Osteocyte (in vitro differentiated cells): ENCODE measurements around the gene TAS2R41. TPM values are rescaled to one million over a fixed set of nuclear protein-coding genes. Genes with fewer than 3 reads are reported as not detected.

Source experiments
- DNase-seq: peaks from one replicate; pipeline ENCODE4 v3.0.0; 2021; ENCODE audit warnings: mixed read lengths; ENCODE audit not compliant: unreplicated experiment; ENCODE audit errors: extremely low spot score
- H3K27ac Mint-ChIP-seq: one replicate; pipeline ENCODE4 v1.8.0; 2021; ENCODE audit warnings: mild to moderate bottlenecking, mixed read lengths; ENCODE audit not compliant: unreplicated experiment
- H3K27me3 Mint-ChIP-seq: one replicate; pipeline ENCODE4 v1.8.0; 2021; ENCODE audit warnings: mixed read lengths; ENCODE audit not compliant: unreplicated experiment
- H3K36me3 Mint-ChIP-seq: one replicate; pipeline ENCODE4 v1.8.0; 2021; ENCODE audit warnings: mixed read lengths; ENCODE audit not compliant: unreplicated experiment
- H3K4me1 Mint-ChIP-seq: one replicate; pipeline ENCODE4 v1.8.0; 2021; ENCODE audit warnings: mixed read lengths; ENCODE audit not compliant: unreplicated experiment
- H3K4me3 Mint-ChIP-seq: one replicate; pipeline ENCODE4 v1.8.0; 2021; ENCODE audit warnings: mild to moderate bottlenecking, moderate library complexity, mixed read lengths; ENCODE audit not compliant: unreplicated experiment
- H3K9me3 Mint-ChIP-seq: one replicate; pipeline ENCODE4 v1.8.0; 2021; ENCODE audit warnings: mixed read lengths; ENCODE audit not compliant: unreplicated experiment
- CTCF ChIP-seq: fragments of 200-600 bp; sonication (generic); IDR thresholded peaks from 2 replicates; pipeline ENCODE4 v1.5.0; 2021; ENCODE audit warnings: antibody characterized with exemption, mild to moderate bottlenecking, moderate library complexity
- total RNA-seq: library from RNA; stranded (reverse); gene quantifications from 2 replicates; pipeline ENCODE4 v1.2.1, GENCODE V29; 2021

Gene TAS2R41
- total RNA-seq, 1 donor from 2014 or later, result not detected

- H3K4me3 Mint-ChIP-seq, result no peak within 1 kb of the TSS
- no peak for TF ChIP-seq CTCF
- no peaks in the 10 kb centered on the region for H3K4me1 Mint-ChIP-seq
- H3K9me3 Mint-ChIP-seq, result no peaks in the 10 kb centered on the region
- peaks cover 30% of the 10 kb centered on the region for H3K27me3 Mint-ChIP-seq
- H3K27ac Mint-ChIP-seq, result no peak within 1 kb of the TSS
- no peaks in the 10 kb centered on the region for H3K36me3 Mint-ChIP-seq
- DNase-seq, result no peak
Observed at GRCh38 chr7:143443153-143443552, 34.5 kb upstream of the TAS2R41 start, which contains the start of gene TAS2R60. Gene TAS2R60, plus strand, starts transcription at chr7:143443453. Its CDS starts 0 bp downstream, at chr7:143443453.

GRCh38 chr7:143444063-143444782 is 33.5 kb upstream of the TAS2R41 start:
- Mint-ChIP-seq H3K27ac (no peak overlapping the region), H3K4me1 (no peaks in the 10 kb centered on the region), H3K4me3 (no peak overlapping the region), H3K9me3 (no peaks in the 10 kb centered on the region), H3K36me3 (no peaks in the 10 kb centered on the region), H3K27me3 (peaks cover 30% of the 10 kb centered on the region)
- TF ChIP-seq CTCF, result no peak
- no peak for DNase-seq

DNA sequence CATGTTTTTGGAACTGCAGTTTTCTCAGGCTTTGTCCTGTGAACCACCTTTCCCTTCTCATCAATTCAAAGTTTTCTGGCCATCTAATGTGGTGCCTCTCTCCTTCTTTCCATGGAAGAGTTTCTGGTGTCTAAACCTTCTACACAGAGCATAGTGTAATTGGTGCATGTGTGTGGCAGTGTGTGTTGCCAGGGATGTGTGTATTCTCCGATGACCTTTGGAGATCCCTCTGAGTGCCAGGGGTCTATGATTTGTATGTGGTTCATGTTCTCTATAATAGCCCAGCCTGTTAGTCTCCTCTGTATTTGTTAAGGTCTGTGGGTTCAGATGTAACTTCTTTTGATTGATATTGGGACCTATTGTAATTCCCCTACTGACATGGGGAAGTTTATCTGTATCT is 32.9 kb upstream of the TAS2R41 start:
- Mint-ChIP-seq H3K4me3 (no peak overlapping the region), H3K27me3 (peaks cover 26% of the 10 kb centered on the region)

DNA sequence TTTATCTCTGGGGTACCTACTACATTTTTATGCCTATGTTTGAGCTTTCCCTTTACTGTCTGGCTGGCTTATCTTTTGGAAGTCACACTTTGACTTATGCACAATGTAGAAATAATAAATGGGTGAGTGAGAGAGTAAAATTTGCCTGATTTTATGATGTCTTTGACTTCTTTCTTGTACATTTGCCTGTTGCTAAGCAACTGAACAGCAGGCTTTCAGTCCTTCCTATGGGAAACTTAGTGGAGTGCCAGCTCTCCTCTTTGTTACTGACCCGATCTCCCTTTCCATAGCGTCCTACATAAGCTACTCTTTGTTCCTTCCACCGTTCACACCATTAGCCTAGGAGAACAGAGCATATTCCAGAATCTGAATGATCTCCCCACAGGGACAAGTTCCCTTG is 30.2 kb upstream of the TAS2R41 start:
- Mint-ChIP-seq H3K9me3 (no peaks in the 10 kb centered on the region), H3K27ac (no peak overlapping the region), H3K4me3 (no peak overlapping the region), H3K27me3 (peaks cover 11% of the 10 kb centered on the region), H3K36me3 (no peaks in the 10 kb centered on the region), H3K4me1 (no peaks in the 10 kb centered on the region)
- DNase-seq, result no peak
- TF ChIP-seq CTCF, result no peak

More for the DNA sequence above, 32.9 kb upstream of the TAS2R41 start:
- Mint-ChIP-seq H3K27ac (no peak overlapping the region), H3K36me3 (no peaks in the 10 kb centered on the region), H3K4me1 (no peaks in the 10 kb centered on the region), H3K9me3 (no peaks in the 10 kb centered on the region)
- no peak for DNase-seq
- no peak for TF ChIP-seq CTCF

GRCh38 chr7:143448429-143448828 is 29.2 kb upstream of the TAS2R41 start:
- TF ChIP-seq CTCF, result no peak

More at GRCh38 chr7:143448429-143448828, 29.2 kb upstream of the TAS2R41 start:
- H3K27ac Mint-ChIP-seq, result no peak overlapping the region
- DNase-seq, result no peak
- peaks cover 7% of the 10 kb centered on the region for H3K27me3 Mint-ChIP-seq
- H3K9me3 Mint-ChIP-seq, result no peaks in the 10 kb centered on the region
- no peaks in the 10 kb centered on the region for H3K4me1 Mint-ChIP-seq
- no peak overlapping the region for H3K4me3 Mint-ChIP-seq
- no peaks in the 10 kb centered on the region for H3K36me3 Mint-ChIP-seq
